Parathyroid adenoma (tissue), 2 donors: Measurements from ENCODE around the gene DKK3.

ENCODE experiments used
- H2AFZ ChIP-seq: fragments of 300-600 bp; sonication (generic); one replicate; pipeline ENCODE4 v1.7.0; 2017; ENCODE audit warnings: antibody characterized with exemption, mild to moderate bottlenecking
- H3K27ac ChIP-seq: fragments of 300-600 bp; sonication (generic); one replicate; pipeline ENCODE4 v1.7.0; 2017
- H3K27me3 ChIP-seq: fragments of 300-600 bp; sonication (generic); one replicate; pipeline ENCODE4 v1.7.0; 2017; ENCODE audit warnings: low read length; ENCODE audit not compliant: control insufficient read depth, insufficient read depth
- H3K36me3 ChIP-seq: fragments of 300-600 bp; sonication (generic); one replicate; pipeline ENCODE4 v1.7.0; 2017; ENCODE audit warnings: low read length; ENCODE audit not compliant: control insufficient read depth, insufficient read depth
- H3K4me1 ChIP-seq: fragments of 300-600 bp; sonication (generic); one replicate; pipeline ENCODE4 v1.7.0; 2017; ENCODE audit warnings: control low read depth
- H3K4me2 ChIP-seq: fragments of 300-600 bp; sonication (generic); one replicate; pipeline ENCODE4 v1.7.0; 2017; ENCODE audit warnings: low read length
- H3K4me3 ChIP-seq: fragments of 300-600 bp; sonication (generic); one replicate; pipeline ENCODE4 v1.7.0; 2017; ENCODE audit warnings: low read depth, low read length
- H3K79me2 ChIP-seq: fragments of 300-600 bp; sonication (generic); one replicate; pipeline ENCODE4 v1.7.0; 2017; ENCODE audit warnings: control low read depth
- H3K9ac ChIP-seq: fragments of 300-600 bp; sonication (generic); one replicate; pipeline ENCODE4 v1.7.0; 2017; ENCODE audit warnings: mild to moderate bottlenecking
- H3K9me3 ChIP-seq: fragments of 300-600 bp; sonication (generic); one replicate; pipeline ENCODE4 v1.7.0; 2017; ENCODE audit warnings: low read length; ENCODE audit not compliant: control insufficient read depth
- TF ChIP-seq, protein P1 (sequence below): fragments of 300-600 bp; sonication (generic); IDR thresholded peaks from one replicate; pipeline ENCODE4 v1.7.0; 2017; ENCODE audit warnings: antibody characterized with exemption, mild to moderate bottlenecking
- donor health status: primary hyperparathyroidism.

Gene DKK3

DNA sequence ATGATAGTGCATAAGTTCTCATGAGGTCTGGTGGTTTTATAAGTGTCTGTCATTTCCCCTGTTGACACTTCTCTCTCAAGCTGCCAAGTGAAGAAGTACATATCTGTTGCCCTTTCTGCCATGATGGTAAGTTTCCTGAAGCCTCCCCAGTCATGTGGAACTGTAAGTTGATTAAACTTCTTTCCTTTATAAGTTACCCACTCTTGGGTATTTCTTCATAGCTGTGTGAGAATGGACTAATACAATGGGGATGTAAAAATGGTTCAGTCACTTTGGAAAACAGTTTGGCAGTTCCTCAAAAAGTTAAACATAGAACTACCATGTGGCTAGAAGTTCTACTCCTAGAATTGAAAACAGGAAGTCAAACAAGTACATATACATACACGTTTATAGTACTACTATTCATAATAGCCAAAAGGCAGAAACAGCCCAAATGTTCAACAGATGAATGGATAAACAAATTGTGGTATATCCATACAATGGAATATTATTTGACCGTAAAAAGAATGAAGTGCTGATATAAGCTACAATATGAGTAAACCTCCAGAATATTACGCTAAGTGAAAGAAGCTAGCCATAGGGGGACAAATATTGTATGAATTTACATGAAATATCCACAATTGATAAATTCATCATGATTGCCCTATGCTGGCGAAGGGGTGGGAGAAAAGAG is 16.0 kb upstream of the DKK3 start:
- Histone ChIP-seq H3K79me2 (no peaks in the 10 kb centered on the region), H3K9ac (no peak overlapping the region), H3K4me3 (no peak overlapping the region), H3K9me3 (no peaks in the 10 kb centered on the region), H3K27me3 (no peaks in the 10 kb centered on the region), H3K36me3 (no peaks in the 10 kb centered on the region), H2AFZ (no peak overlapping the region), H3K27ac (no peak overlapping the region), H3K4me2 (no peak overlapping the region), H3K4me1 (peaks cover 11% of the 10 kb centered on the region)
- TF ChIP-seq, protein P1, sequence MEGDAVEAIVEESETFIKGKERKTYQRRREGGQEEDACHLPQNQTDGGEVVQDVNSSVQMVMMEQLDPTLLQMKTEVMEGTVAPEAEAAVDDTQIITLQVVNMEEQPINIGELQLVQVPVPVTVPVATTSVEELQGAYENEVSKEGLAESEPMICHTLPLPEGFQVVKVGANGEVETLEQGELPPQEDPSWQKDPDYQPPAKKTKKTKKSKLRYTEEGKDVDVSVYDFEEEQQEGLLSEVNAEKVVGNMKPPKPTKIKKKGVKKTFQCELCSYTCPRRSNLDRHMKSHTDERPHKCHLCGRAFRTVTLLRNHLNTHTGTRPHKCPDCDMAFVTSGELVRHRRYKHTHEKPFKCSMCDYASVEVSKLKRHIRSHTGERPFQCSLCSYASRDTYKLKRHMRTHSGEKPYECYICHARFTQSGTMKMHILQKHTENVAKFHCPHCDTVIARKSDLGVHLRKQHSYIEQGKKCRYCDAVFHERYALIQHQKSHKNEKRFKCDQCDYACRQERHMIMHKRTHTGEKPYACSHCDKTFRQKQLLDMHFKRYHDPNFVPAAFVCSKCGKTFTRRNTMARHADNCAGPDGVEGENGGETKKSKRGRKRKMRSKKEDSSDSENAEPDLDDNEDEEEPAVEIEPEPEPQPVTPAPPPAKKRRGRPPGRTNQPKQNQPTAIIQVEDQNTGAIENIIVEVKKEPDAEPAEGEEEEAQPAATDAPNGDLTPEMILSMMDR: no peak

DNA sequence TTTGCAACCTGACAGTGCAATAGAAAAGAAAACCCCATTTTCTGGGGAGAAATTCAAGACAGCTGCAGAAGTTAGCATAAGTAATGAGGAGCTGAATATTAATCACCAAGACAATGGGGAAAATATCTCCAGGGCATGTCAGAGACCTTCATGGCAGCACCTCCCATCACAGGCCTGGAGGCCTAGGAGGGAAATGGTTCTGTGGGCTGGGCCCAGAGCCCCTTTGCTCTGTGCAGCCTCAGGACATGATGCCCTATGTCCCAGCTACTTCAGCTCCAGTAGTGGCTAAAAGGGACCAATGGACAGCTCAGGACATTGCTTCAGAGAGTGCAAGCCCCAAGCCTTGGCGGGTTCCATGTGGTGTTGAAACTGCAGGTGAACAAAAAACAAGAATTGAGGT is 14.6 kb upstream of the DKK3 start:
- Histone ChIP-seq H3K4me1 (peaks cover 3% of the 10 kb centered on the region), H3K79me2 (no peaks in the 10 kb centered on the region), H3K4me3 (no peak overlapping the region), H3K36me3 (no peaks in the 10 kb centered on the region), H3K27ac (no peak overlapping the region), H3K4me2 (no peak overlapping the region), H3K9me3 (no peaks in the 10 kb centered on the region), H2AFZ (no peak overlapping the region), H3K27me3 (no peaks in the 10 kb centered on the region), H3K9ac (no peak overlapping the region)
- TF ChIP-seq, protein P1: no peak

DNA sequence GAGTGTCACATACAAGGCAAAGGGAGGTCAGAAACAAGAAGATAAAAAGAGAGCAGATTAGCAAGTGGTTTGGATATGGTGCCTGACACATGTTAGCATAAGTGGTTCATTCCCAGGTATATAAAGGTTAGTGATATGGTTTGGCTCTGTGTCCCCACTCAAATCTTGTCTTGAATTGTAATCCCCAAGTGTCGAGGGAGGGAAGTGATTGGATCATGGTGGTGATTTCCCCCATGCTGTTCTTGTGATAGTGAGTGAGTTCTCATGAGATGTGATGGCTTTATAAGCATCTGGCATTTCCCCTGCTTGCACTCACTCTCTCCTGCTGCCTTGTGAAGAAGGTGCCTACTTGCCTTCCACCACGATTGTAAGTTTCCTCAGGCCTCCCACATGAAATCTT is 12.1 kb upstream of the DKK3 start:
- TF ChIP-seq, protein P1: no peak
- no peak overlapping the region for H3K4me2 ChIP-seq
- no peak overlapping the region for H3K4me3 ChIP-seq
- H2AFZ ChIP-seq: no peak overlapping the region
- peaks cover 3% of the 10 kb centered on the region for H3K4me1 ChIP-seq
- H3K79me2 ChIP-seq: no peaks in the 10 kb centered on the region
- no peaks in the 10 kb centered on the region for H3K36me3 ChIP-seq
- H3K27me3 ChIP-seq: no peaks in the 10 kb centered on the region
- no peaks in the 10 kb centered on the region for H3K9me3 ChIP-seq
- no peak overlapping the region for H3K9ac ChIP-seq
- no peak overlapping the region for H3K27ac ChIP-seq

DNA sequence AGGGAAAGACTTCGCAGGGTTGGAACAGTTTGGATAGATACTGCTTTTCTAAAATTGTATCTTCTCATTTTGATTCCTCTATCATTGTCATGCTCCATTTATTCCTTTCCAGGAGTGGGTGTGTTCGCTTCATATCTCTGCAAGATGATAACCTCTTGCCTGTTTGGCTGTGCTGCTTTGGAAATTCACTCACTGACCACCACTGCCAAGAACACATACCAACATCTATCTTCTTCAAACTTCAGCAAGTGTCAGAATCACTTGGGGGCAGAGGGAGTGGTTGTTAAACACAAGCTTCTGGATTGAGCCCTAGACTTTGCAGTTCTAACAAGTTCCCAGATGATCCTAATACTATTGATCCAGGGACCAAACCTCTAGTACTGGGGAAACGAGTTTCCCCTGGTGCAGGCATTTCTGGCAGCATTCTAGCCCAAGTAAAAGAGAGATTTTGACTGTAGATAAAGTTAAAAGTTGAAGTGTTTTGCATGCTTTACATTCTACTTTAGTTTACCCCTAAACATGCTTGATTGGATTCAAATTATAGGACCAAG is 11.5 kb upstream of the DKK3 start:
- Histone ChIP-seq H3K36me3 (no peaks in the 10 kb centered on the region), H3K27me3 (no peaks in the 10 kb centered on the region), H3K4me2 (no peak overlapping the region), H3K9me3 (no peaks in the 10 kb centered on the region), H3K4me1 (peaks cover 3% of the 10 kb centered on the region), H2AFZ (no peak overlapping the region), H3K4me3 (no peak overlapping the region), H3K9ac (no peak overlapping the region), H3K79me2 (no peaks in the 10 kb centered on the region), H3K27ac (no peak overlapping the region)
- TF ChIP-seq, protein P1: no peak

DNA sequence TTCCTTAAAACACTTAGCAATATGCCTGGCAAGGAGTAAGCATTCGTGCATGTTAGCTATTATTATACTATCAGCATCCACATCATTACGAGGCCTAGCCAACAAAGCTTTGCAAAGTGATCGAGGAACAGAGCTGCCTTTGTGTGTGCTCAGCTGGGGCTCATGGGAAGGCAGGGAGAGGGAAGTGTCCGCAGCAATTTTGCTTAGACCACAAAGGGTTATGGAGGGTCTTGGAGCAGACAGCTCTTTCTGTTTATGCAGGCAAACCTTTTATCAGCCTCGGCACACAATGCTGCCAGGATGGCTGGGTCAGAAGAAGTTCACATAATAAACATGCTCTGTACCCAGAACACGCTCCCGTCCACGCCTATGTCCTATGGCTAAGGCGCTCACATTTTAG is 10.9 kb upstream of the DKK3 start:
- TF ChIP-seq, protein P1: no peak
- Histone ChIP-seq H3K79me2 (no peaks in the 10 kb centered on the region), H3K4me2 (no peak overlapping the region), H3K27me3 (no peaks in the 10 kb centered on the region), H3K4me1 (peaks cover 3% of the 10 kb centered on the region), H3K27ac (no peak overlapping the region), H3K9me3 (no peaks in the 10 kb centered on the region), H3K4me3 (no peak overlapping the region), H3K9ac (no peak overlapping the region), H3K36me3 (no peaks in the 10 kb centered on the region), H2AFZ (no peak overlapping the region)
